Naive thymus-derived CD4-positive, alpha-beta T cell (primary cell): ENCODE data around the gene TBC1D19. TPM values are rescaled to one million over a fixed set of nuclear protein-coding genes. Genes with fewer than 3 reads are reported as not detected.
"Not testable (repeated sequence)": the region's sequence is repeated elsewhere in the genome, so short reads cannot be mapped to it uniquely, and the experiment has no call there.

Experiments
- ATAC-seq: fragments of 150-1000 bp; cut with Tn5 transposase; 2 replicates; pipeline ENCODE4 v1.10.0; 2021; ENCODE audit warnings: mild to moderate bottlenecking, moderate library complexity
- CTCF ChIA-PET: fragments of 350-600 bp; sonication (Branson Sonifier 250); formaldehyde crosslinking; loops from one replicate; lab custom pipeline; 2021; ENCODE audit warnings: antibody characterized with exemption; lab: Charles Lee
- POLR2A ChIA-PET: fragments of 350-600 bp; sonication (Branson Sonifier 250); formaldehyde crosslinking; loops from one replicate; lab custom pipeline; 2021; ENCODE audit warnings: antibody characterized with exemption, inconsistent platforms; lab: Charles Lee
- DNase-seq, 9 donors: peaks; one replicate each; pipeline versions ENCODE4 v3.0.0 to v3.0.0-alpha.2; 2020 to 2022; ENCODE audit warnings: mixed read lengths in 1 of 9
- H3K27ac ChIP-seq: one replicate; pipeline ENCODE4 v1.7.0; 2013; ENCODE audit warnings: mild to moderate bottlenecking, low read depth, low read length, moderate library complexity
- H3K27me3 ChIP-seq, 2 donors: one replicate each; pipeline ENCODE4 v1.7.0; 2013; ENCODE audit warnings: low read length in 2 of 2, mild to moderate bottlenecking in 2 of 2, moderate library complexity in 2 of 2; ENCODE audit not compliant: control insufficient read depth in 2 of 2, insufficient read depth in 2 of 2
- H3K36me3 ChIP-seq, 3 experiments: 1 replicate in 2 of 3; 2 replicates in 1 of 3; pipeline ENCODE4 v1.7.0; 2013; ENCODE audit warnings: low read length in 3 of 3, mild to moderate bottlenecking in 3 of 3, moderate library complexity in 1 of 3; ENCODE audit not compliant: insufficient read depth in 3 of 3, control insufficient read depth in 2 of 3
- H3K4me1 ChIP-seq, 2 donors: one replicate each; pipeline ENCODE4 v1.7.0; 2013; ENCODE audit warnings: low read length in 2 of 2, mild to moderate bottlenecking in 2 of 2, moderate library complexity in 1 of 2; ENCODE audit not compliant: control insufficient read depth in 2 of 2, insufficient read depth in 2 of 2
- H3K4me3 ChIP-seq: 2 replicates; pipeline ENCODE4 v1.7.0; 2013; ENCODE audit warnings: mild to moderate bottlenecking, low read length
- H3K9me3 ChIP-seq, 3 experiments: 1 replicate in 2 of 3; 2 replicates in 1 of 3; pipeline ENCODE4 v1.7.0; 2013; ENCODE audit warnings: low read length in 3 of 3; ENCODE audit not compliant: control insufficient read depth in 2 of 3
- H3K27ac Mint-ChIP-seq, 9 donors: one replicate each; pipeline ENCODE4 v1.8.0; 2020 to 2022; ENCODE audit warnings: mixed read lengths in 9 of 9, mild to moderate bottlenecking in 8 of 9, moderate library complexity in 5 of 9, inconsistent platforms in 2 of 9
- H3K27me3 Mint-ChIP-seq, 5 donors: one replicate each; pipeline ENCODE4 v1.8.0; 2021 to 2022; ENCODE audit warnings: mixed read lengths in 5 of 5, mild to moderate bottlenecking in 1 of 5
- H3K36me3 Mint-ChIP-seq, 5 donors: one replicate each; pipeline ENCODE4 v1.8.0; 2020 to 2022; ENCODE audit warnings: mixed read lengths in 5 of 5, mild to moderate bottlenecking in 3 of 5, inconsistent platforms in 1 of 5
- H3K4me1 Mint-ChIP-seq, 7 donors: one replicate each; pipeline ENCODE4 v1.8.0; 2020 to 2022; ENCODE audit warnings: mixed read lengths in 7 of 7, mild to moderate bottlenecking in 3 of 7, inconsistent platforms in 1 of 7
- H3K4me3 Mint-ChIP-seq, 10 donors: one replicate each; pipeline ENCODE4 v1.8.0; 2020 to 2022; ENCODE audit warnings: mild to moderate bottlenecking in 10 of 10, mixed read lengths in 10 of 10, moderate library complexity in 6 of 10, inconsistent platforms in 2 of 10
- H3K9me3 Mint-ChIP-seq, 11 donors: one replicate each; pipeline ENCODE4 v1.8.0; 2020 to 2022; ENCODE audit warnings: mixed read lengths in 11 of 11, mild to moderate bottlenecking in 4 of 11, inconsistent platforms in 1 of 11, moderate library complexity in 1 of 11
- intact Hi-C, 2 donors: fragments of 100-400 bp; cut with micrococcal nuclease; formaldehyde crosslinking; loops; one replicate each; pipeline ENCODE4 v1.15.1; 2023
- polyA plus RNA-seq, 2 donors: library from polyadenylated mRNA; unstranded; fragments of 300-500 nt; fragmentation: Illumina TruSeq; gene quantifications; one replicate each; pipeline ENCODE4 v1.2.3, GENCODE V29; 2021
- total RNA-seq, 6 experiments: library from RNA in 5 of 6; stranded (reverse) in 5 of 6; gene quantifications; 1 replicate in 5 of 6; 2 replicates in 1 of 6; pipeline ENCODE4 v1.2.3 and lab custom pipeline; 2021 to 2026

The TBC1D19 gene
- total and polyA plus RNA-seq, 7 experiments from 2014 or later, result 3.4 to 8.7 (median 5.1) TPM

- H3K27me3 Mint-ChIP-seq, H3K36me3 ChIP-seq, DNase-seq, H3K4me3 Mint-ChIP-seq, H3K27ac ChIP-seq, POLR2A ChIA-PET, H3K4me1 ChIP-seq, H3K27ac Mint-ChIP-seq, H3K9me3 ChIP-seq, H3K27me3 ChIP-seq, H3K4me3 ChIP-seq, CTCF ChIA-PET, ATAC-seq, intact Hi-C loops: not testable (repeated sequence)
- Mint-ChIP-seq H3K9me3 (peaks cover 0 to 11% (median 0%) of the 10 kb centered on the region in 11 donors), H3K36me3 (peaks cover 0 to 15% (median 11%) of the 10 kb centered on the region in 5 donors), H3K4me1 (peaks cover 2 to 32% (median 21%) of the 10 kb centered on the region in 7 donors)
These were observed 9.7 kb downstream of the TBC1D19 start for GRCh38 chr4:26593557-26593956.

- Mint-ChIP-seq H3K9me3 (peaks cover 0 to 11% (median 0%) of the 10 kb centered on the region in 11 donors), H3K27ac (no peak overlapping the region), H3K4me1 (peaks cover 2 to 28% (median 19%) of the 10 kb centered on the region in 7 donors), H3K36me3 (peaks cover 0 to 13% (median 9%) of the 10 kb centered on the region in 5 donors), H3K27me3 (peaks cover 0 to 4% (median 0%) of the 10 kb centered on the region in 5 donors), H3K4me3 (no peak overlapping the region)
- no peaks in the 10 kb centered on the region for H3K27me3 ChIP-seq
- H3K9me3 ChIP-seq, result no peaks in the 10 kb centered on the region
- no peaks in the 10 kb centered on the region for H3K36me3 ChIP-seq
- ATAC-seq (no peak), DNase-seq (no peak)
- ChIA-PET POLR2A (no interaction called here), CTCF (interaction anchor here (0.7 kb wide), 1 partner anchor 1082 kb away, joined by 3 read pairs; no protein-coding TSS in a partner anchor)
- H3K27ac ChIP-seq, result no peak overlapping the region
- intact Hi-C loops, result no loop called here
- no peak overlapping the region for H3K4me3 ChIP-seq
- no peaks in the 10 kb centered on the region for H3K4me1 ChIP-seq
These were observed 10.5 kb downstream of the TBC1D19 start for GRCh38 chr4:26594371-26594770.

- ChIA-PET POLR2A (no interaction called here), CTCF (interaction anchor here (0.7 kb wide), 1 partner anchor 1082 kb away, joined by 3 read pairs; no protein-coding TSS in a partner anchor)
- Mint-ChIP-seq H3K4me1 (peaks cover 2 to 24% (median 19%) of the 10 kb centered on the region in 7 donors), H3K27ac (no peak overlapping the region), H3K9me3 (peaks cover 0 to 11% (median 0%) of the 10 kb centered on the region in 11 donors), H3K27me3 (peaks cover 0 to 4% (median 0%) of the 10 kb centered on the region in 5 donors), H3K36me3 (peaks cover 0 to 13% (median 9%) of the 10 kb centered on the region in 5 donors), H3K4me3 (no peak overlapping the region)
- no peak overlapping the region for H3K27ac ChIP-seq
- no peak for ATAC-seq
- H3K36me3 ChIP-seq, result no peaks in the 10 kb centered on the region
- no peaks in the 10 kb centered on the region for H3K9me3 ChIP-seq
- DNase-seq, result no peak
- no peaks in the 10 kb centered on the region for H3K27me3 ChIP-seq
- H3K4me1 ChIP-seq, result no peaks in the 10 kb centered on the region
- no peak overlapping the region for H3K4me3 ChIP-seq
- intact Hi-C loops, result no loop called here
These were observed 10.9 kb downstream of the TBC1D19 start for GRCh38 chr4:26594778-26595177.

- CTCF ChIA-PET, result no interaction called here
- H3K27me3 ChIP-seq, result no peaks in the 10 kb centered on the region
- Mint-ChIP-seq H3K27me3 (no peaks in the 10 kb centered on the region), H3K36me3 (peaks cover 0 to 19% (median 4%) of the 10 kb centered on the region in 5 donors), H3K9me3 (peaks cover 0 to 11% (median 0%) of the 10 kb centered on the region in 11 donors), H3K27ac (no peak overlapping the region), H3K4me1 (peaks cover 2 to 21% (median 12%) of the 10 kb centered on the region in 7 donors), H3K4me3 (no peak overlapping the region)
- no peaks in the 10 kb centered on the region for H3K9me3 ChIP-seq
- H3K4me3 ChIP-seq, result no peak overlapping the region
- no peak overlapping the region for H3K27ac ChIP-seq
- no peak for DNase-seq
- H3K4me1 ChIP-seq, result no peaks in the 10 kb centered on the region
- no peak for ATAC-seq
- no peaks in the 10 kb centered on the region for H3K36me3 ChIP-seq
- POLR2A ChIA-PET, result no interaction called here
- intact Hi-C loops, result no loop called here
These were observed 13.0 kb downstream of the TBC1D19 start for GRCh38 chr4:26596843-26597242.

DNA sequence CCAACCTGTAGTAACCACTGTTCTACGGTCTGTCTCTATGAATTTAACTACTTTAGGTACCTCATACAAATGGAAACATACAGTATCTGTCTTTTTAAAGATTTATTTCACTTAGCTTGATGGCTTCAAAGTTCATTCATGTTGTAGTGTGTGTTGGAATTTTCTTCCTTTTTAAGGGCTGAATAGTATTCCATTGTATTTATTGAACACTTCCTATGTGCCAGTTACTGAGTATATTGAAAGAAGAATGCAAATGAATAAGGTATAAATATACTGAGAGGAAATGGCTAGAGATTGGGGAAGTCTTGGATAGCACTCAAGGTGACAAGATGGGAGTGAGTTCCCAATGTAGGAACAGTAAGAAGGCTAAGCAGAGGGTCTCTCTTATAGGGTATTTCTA, 17.3 kb downstream of the TBC1D19 start:
- H3K27me3 ChIP-seq, result no peaks in the 10 kb centered on the region
- no peaks in the 10 kb centered on the region for H3K36me3 ChIP-seq
- ChIA-PET POLR2A (no interaction called here), CTCF (no interaction called here)
- no peaks in the 10 kb centered on the region for H3K4me1 ChIP-seq
- peaks cover 0 to 8% (median 4%) of the 10 kb centered on the region in 5 donors for H3K36me3 Mint-ChIP-seq
- H3K9me3 Mint-ChIP-seq, result peaks cover 0 to 4% (median 0%) of the 10 kb centered on the region in 11 donors
- ATAC-seq (no peak), DNase-seq (no peak)
- H3K4me3 ChIP-seq, result no peak overlapping the region
- no peak overlapping the region for H3K27ac Mint-ChIP-seq
- no peaks in the 10 kb centered on the region for H3K27me3 Mint-ChIP-seq
- H3K9me3 ChIP-seq, result no peaks in the 10 kb centered on the region
- H3K27ac ChIP-seq, result no peak overlapping the region
- peaks cover 0 to 7% (median 5%) of the 10 kb centered on the region in 7 donors for H3K4me1 Mint-ChIP-seq
- H3K4me3 Mint-ChIP-seq, result no peak overlapping the region
- intact Hi-C loops, result no loop called here

- no peak for DNase-seq
- H3K9me3 ChIP-seq, result no peaks in the 10 kb centered on the region
- H3K4me1 ChIP-seq, result peaks cover 0 to 6% of the 10 kb centered on the region in 2 donors
- H3K27ac Mint-ChIP-seq, result no peak overlapping the region
- peaks cover 0 to 8% (median 0%) of the 10 kb centered on the region in 5 donors for H3K36me3 Mint-ChIP-seq
- no peaks in the 10 kb centered on the region for H3K27me3 ChIP-seq
- POLR2A ChIA-PET, result no interaction called here
- CTCF ChIA-PET, result no interaction called here
- H3K4me3 Mint-ChIP-seq, result no peak overlapping the region
- no peak overlapping the region for H3K27ac ChIP-seq
- no peaks in the 10 kb centered on the region for H3K36me3 ChIP-seq
- H3K4me3 ChIP-seq, result no peak overlapping the region
- H3K4me1 Mint-ChIP-seq, result peaks cover 11 to 38% (median 28%) of the 10 kb centered on the region in 7 donors
- intact Hi-C loops, result no loop called here
- ATAC-seq, result no peak
- peaks cover 0 to 3% (median 0%) of the 10 kb centered on the region in 11 donors for H3K9me3 Mint-ChIP-seq
- H3K27me3 Mint-ChIP-seq, result no peaks in the 10 kb centered on the region
These were observed 23.9 kb downstream of the TBC1D19 start for GRCh38 chr4:26607776-26608175.

DNA sequence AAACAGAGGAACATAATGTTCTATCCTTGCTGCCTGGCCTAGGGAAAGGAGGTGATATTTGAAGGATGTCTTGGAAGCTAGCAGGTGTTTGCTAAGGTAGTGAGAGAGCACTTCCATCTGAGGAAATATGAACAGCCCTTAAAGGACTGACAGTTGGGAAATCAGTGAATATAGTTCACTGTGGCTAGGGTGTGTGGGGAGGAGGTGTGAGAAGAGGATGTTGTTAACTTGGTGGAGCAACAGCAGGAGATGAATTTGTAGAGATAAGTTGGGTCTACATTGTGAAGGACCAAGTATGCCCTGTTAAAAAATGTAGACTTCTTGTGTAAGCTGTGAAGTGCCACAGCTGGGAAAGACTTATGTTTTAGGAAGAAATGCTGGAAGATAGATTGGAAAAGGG, 25.5 kb downstream of the TBC1D19 start:
- no peaks in the 10 kb centered on the region for H3K9me3 ChIP-seq
- H3K4me3 Mint-ChIP-seq, result peak overlapping the region in 1 of 10 donors; percentile 1
- peaks cover 0 to 8% (median 0%) of the 10 kb centered on the region in 5 donors for H3K36me3 Mint-ChIP-seq
- no peaks in the 10 kb centered on the region for H3K36me3 ChIP-seq
- no peak overlapping the region for H3K27ac Mint-ChIP-seq
- no peak overlapping the region for H3K4me3 ChIP-seq
- H3K9me3 Mint-ChIP-seq, result peaks cover 0 to under 1% (median 0%) of the 10 kb centered on the region in 11 donors
- no peak overlapping the region for H3K27ac ChIP-seq
- H3K27me3 Mint-ChIP-seq, result no peaks in the 10 kb centered on the region
- ATAC-seq, result peak; percentile 38
- H3K27me3 ChIP-seq, result no peaks in the 10 kb centered on the region
- POLR2A ChIA-PET, result no interaction called here
- peaks cover 15 to 41% (median 29%) of the 10 kb centered on the region in 7 donors for H3K4me1 Mint-ChIP-seq
- CTCF ChIA-PET, result no interaction called here
- DNase-seq, result no peak
- H3K4me1 ChIP-seq, result peaks cover 0 to 6% of the 10 kb centered on the region in 2 donors
- intact Hi-C loops, result no loop called here
